C4-2B (cell line): ENCODE data around the gene PPP2R2C.

Source experiments
- ZFX ChIP-seq: fragments of 450-650 bp; IDR thresholded peaks from 2 replicates; pipeline ENCODE4 v1.6.1; 2017
- TF ChIP-seq, protein P1 (sequence below): fragments of 450-650 bp; conservative IDR thresholded peaks from 2 replicates; pipeline ENCODE4 v1.5.1; 2017; ENCODE audit warnings: mild to moderate bottlenecking

DNA sequence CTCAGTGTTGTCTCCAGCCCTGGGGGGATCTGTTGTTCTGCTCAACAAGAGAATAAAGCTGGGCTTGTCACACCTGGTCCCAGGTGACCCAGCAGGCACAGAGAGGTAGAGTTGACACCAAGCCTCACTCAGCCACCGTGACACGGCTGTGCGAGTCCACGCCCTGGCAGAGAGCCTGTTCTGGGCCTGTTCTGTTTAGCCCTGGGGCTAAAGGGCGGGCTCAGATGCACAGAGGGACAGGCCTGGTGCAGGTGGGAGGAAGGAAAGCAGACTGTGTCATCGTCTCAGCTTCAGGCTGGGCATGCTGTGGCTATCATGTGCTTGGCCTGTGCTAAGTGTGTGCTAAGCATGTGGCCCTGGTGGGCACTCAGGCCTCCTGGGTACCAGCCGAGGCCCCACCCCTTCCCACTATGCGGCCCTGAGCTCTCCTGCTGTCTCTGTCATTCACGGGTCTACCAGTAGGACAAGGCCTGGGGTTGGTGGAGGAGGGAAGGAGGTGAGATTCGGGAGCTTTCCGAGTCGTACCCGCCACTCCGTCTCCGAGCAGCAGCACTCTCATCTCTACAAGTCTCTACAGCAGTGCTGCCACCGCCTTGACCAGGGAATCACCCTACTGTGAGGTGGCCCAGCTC, 191.9 kb downstream of the PPP2R2C start:
- TF ChIP-seq, protein P1, sequence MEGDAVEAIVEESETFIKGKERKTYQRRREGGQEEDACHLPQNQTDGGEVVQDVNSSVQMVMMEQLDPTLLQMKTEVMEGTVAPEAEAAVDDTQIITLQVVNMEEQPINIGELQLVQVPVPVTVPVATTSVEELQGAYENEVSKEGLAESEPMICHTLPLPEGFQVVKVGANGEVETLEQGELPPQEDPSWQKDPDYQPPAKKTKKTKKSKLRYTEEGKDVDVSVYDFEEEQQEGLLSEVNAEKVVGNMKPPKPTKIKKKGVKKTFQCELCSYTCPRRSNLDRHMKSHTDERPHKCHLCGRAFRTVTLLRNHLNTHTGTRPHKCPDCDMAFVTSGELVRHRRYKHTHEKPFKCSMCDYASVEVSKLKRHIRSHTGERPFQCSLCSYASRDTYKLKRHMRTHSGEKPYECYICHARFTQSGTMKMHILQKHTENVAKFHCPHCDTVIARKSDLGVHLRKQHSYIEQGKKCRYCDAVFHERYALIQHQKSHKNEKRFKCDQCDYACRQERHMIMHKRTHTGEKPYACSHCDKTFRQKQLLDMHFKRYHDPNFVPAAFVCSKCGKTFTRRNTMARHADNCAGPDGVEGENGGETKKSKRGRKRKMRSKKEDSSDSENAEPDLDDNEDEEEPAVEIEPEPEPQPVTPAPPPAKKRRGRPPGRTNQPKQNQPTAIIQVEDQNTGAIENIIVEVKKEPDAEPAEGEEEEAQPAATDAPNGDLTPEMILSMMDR: no peak
- no peak for TF ChIP-seq ZFX
